Ishikawa (cell line): ENCODE data around the gene RTTN.
A peak's percentile ranks its signal among the peaks of the same experiment; 100 is the strongest.

Experiments used
- CREB1 ChIP-seq: IDR thresholded peaks from 2 replicates; pipeline ENCODE4 v1.6.1; 2012; ENCODE audit warnings: low read depth
- EGR1 ChIP-seq: IDR thresholded peaks from 2 replicates; pipeline ENCODE4 v1.6.1; 2012
- EP300 ChIP-seq: IDR thresholded peaks from 2 replicates; pipeline ENCODE4 v1.6.1; 2012; ENCODE audit warnings: borderline replicate concordance
- FOXM1 ChIP-seq: IDR thresholded peaks from 2 replicates; pipeline ENCODE4 v1.6.1; 2012; ENCODE audit warnings: low read depth, borderline replicate concordance
- MAX ChIP-seq: IDR thresholded peaks from 2 replicates; pipeline ENCODE4 v1.6.1; 2012
- NFIC ChIP-seq: IDR thresholded peaks from 2 replicates; pipeline ENCODE4 v1.6.1; 2012
- RAD21 ChIP-seq: IDR thresholded peaks from 2 replicates; pipeline ENCODE4 v1.6.1; 2012; ENCODE audit warnings: low read depth
- REST ChIP-seq: IDR thresholded peaks from 2 replicates; pipeline ENCODE4 v1.6.1; 2012; ENCODE audit warnings: low read depth, mild to moderate bottlenecking
- TAF1 ChIP-seq: IDR thresholded peaks from 2 replicates; pipeline ENCODE4 v1.6.1; 2012; ENCODE audit warnings: low read depth, mild to moderate bottlenecking
- YY1 ChIP-seq: IDR thresholded peaks from 2 replicates; pipeline ENCODE4 v1.6.1; 2012; ENCODE audit warnings: low read depth

GRCh38 chr18:70172225-70172624 lies 33.3 kb downstream of the RTTN start:
- TF ChIP-seq REST (no peak), TAF1 (no peak), EP300 (no peak), RAD21 (peak; percentile 27; the same call in 1 of the 2 replicates), FOXM1 (no peak), EGR1 (no peak), YY1 (no peak), CREB1 (no peak), MAX (no peak), NFIC (no peak)
